NCI-H460 (cell line): Measurements from ENCODE around the gene HLA-G. TPM values are rescaled to one million over a fixed set of nuclear protein-coding genes. Genes with fewer than 3 reads are reported as not detected.
"Not testable (repeated sequence)": the region's sequence is repeated elsewhere in the genome, so short reads cannot be mapped to it uniquely, and the experiment has no call there.

Experiments used
- DNase-seq: peaks from one replicate; pipeline ENCODE4 v3.0.0-alpha.2; 2016; ENCODE audit warnings: low read depth; ENCODE audit errors: extremely low read depth
- small RNA-seq, 2 experiments: library from RNA; depleted of rRNA; stranded (forward); fragments of <200 nt; gene quantifications; one replicate each; pipeline ENCODE3, GENCODE V24; 2014
- total RNA-seq: library from RNA; depleted of rRNA; stranded (reverse); fragments of >200 nt; shearing (Covaris generic); gene quantifications from 2 replicates; pipeline ENCODE4 v1.2.3, GENCODE V29; 2014; rRNA removed

HLA-G gene
- total RNA-seq, 1 experiment from 2014 or later = not detected

DNA sequence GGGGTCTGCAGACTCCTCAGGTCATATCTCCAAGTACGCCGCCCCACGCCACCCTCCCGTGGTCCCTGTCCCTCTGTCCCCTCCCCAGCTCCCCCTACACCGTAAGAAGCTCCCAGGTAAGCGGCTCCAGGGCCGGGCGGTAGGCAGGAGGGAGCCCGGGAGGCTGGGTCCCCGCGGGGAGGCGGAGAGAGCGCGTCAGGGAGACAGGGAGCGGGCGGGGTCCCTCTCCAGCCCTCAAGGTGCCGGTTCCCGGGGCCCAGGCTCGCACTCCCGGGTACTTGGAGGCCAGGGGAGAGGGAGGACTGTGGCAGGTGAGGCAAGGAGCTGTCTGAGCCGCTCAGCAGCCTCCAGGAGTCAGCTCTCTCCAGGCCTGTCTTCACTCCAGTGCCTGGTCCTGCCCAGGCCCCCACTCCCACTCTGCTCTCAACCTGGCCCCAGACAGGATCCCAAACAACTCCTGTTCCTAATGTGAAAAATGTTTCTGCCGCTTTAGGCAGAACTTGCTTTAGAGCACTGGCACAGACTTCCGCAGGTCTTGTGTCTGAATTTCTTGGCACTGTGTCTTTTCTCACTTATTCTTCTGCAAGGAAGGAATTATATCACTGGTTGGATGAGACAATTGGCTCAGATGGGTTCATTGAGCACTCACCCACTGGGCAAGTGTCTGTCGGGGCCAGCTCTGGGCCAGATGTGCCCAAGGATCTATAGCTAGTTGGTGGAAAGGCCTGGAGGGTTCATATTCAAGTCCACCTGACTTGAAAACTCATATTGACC lies 36.6 kb downstream of the HLA-G start:
- no peak for DNase-seq

DNA sequence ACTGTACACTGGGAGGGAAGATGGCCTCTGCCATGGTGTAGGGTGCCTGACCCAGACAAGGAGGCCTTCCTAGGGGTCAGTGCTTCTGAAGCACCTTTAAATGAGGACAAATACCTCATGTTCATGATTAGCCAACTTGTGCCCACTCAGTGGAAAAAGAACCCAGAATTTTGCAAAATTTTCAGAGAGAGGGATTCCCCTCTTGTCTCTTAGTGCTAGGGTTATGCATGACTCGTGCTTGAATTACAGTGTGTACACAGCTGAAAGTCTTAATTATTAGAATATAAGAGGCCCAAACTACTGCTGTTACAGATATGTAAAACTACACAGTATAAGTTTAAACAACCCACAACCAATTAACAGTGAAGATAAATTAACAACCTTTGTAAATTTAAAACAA lies 38.0 kb downstream of the HLA-G start:
- DNase-seq = no peak

- DNase-seq = no peak
These were observed 42.5 kb downstream of the HLA-G start for GRCh38 chr6:29870104-29870503.

DNA sequence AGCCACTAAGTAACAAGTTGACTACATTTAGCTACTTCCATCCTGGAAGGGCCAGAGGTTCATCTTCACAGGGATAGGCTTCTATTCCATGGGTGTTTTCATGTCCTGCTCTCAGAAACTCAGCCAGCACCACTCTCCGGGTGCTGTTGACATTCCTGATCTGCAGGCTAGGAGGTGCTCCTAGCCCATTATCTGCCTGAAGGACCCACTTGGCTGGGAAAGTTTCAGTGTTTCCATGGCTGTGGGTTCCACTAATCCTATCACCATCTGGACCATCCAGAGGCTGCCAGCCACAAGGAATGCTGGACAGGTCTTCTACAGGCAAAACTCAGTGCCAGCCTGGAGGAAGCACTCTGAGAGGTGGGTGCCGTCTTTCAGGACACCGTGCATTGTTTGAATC lies 45.2 kb downstream of the HLA-G start:
- no peak for DNase-seq

DNA sequence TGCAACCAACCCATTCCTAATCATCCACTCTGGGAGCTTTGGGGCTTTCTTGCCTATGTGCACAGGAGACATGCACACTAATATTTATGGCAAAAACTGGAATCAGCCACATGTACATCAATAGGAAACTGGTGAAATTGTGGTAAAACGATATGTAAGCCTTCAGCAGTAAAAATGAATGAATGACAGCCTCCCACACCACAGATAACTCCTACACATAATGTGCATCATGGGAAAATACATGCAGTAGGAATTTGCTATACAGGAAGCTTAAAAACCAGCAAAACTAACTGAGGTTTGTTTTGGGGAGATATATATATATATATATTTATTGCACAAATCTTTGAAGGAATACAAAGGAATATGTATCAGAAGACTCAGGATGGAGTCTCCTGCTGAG lies 47.6 kb downstream of the HLA-G start:
- DNase-seq = no peak

DNA sequence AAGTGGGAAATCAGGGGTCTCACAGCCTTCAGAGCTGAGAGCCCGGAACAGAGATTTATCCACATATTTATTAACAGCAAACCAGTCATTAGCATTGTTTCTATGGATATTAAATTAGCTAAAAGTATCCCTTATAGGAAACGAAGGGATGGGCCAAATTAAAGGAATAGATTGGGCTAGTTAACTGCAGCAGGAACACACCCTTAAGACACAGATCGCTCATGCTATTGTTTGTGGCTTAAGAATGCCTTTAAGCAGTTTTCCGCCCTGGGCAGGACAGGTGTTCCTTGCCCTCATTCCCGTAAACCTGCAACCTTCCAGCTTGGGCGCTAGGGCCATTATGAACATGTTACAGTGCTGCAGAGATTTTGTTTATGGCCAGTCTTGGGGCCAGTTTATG lies 48.1 kb downstream of the HLA-G start:
- not testable (repeated sequence) for DNase-seq

Small RNA genes within 50 kb of the gene (small RNA-seq; reads per million reads assigned to genes)
- gene MICG = 0 reads per million in 2 experiments

Other genes with a start within 250 kb of the HLA-G start
- gene OR2H2, start 242.7 kb upstream of the HLA-G start, total RNA-seq = not detected in 2 replicates
- 5.7 and 6.1 TPM in 2 replicates for gene GABBR1, start 194.6 kb upstream of the HLA-G start, total RNA-seq
- gene MOG, start 170.7 kb upstream of the HLA-G start, total RNA-seq = not detected in 2 replicates
- gene ZFP57, start 146.7 kb upstream of the HLA-G start, total RNA-seq = not detected in 2 replicates
- gene HLA-F, start 104.4 kb upstream of the HLA-G start, total RNA-seq = 17.7 and 18.5 TPM in 2 replicates
- 605 and 660 TPM in 2 replicates for gene HLA-A, start 114.7 kb downstream of the HLA-G start, total RNA-seq
- gene POLR1H, start 233.4 kb downstream of the HLA-G start, total RNA-seq = 25.6 and 32.5 TPM in 2 replicates
- gene PPP1R11, start 239.4 kb downstream of the HLA-G start, total RNA-seq = 70.2 and 74.1 TPM in 2 replicates
- not detected in 2 replicates for gene RNF39, start 247.9 kb downstream of the HLA-G start, total RNA-seq